ENCODE measurements around the gene LYVE1. TPM values are rescaled to one million over a fixed set of nuclear protein-coding genes. Genes with fewer than 3 reads are reported as not detected.

The LYVE1 gene
- polyA plus RNA-seq, 1 of the 3 experiments (the other 2 are of a cell fraction), result not detected

GRCh38 chr11:10617551-10617950, 49.1 kb upstream of the LYVE1 start:
- no peaks in the 10 kb centered on the region for H3K4me1 ChIP-seq (ENCODE audit: control insufficient read depth in 1 of 2, insufficient read depth in 2 of 2, low read depth in 1 of 2, low read length in 1 of 2)
- H2AFZ ChIP-seq (ENCODE audit: low read depth), result no peak overlapping the region
- no peaks in the 10 kb centered on the region for H3K9me2 ChIP-seq
- no peak overlapping the region for H3K4me3 ChIP-seq (ENCODE audit: low read depth in 2 of 2, low read length in 1 of 2)
- no peaks in the 10 kb centered on the region for H4K20me1 ChIP-seq (ENCODE audit: insufficient read depth)
- H3K36me3 ChIP-seq (replicated peaks in 1 of 2; ENCODE audit: control insufficient read depth in 1 of 2, insufficient read depth in 2 of 2, low read length in 1 of 2), result no peaks in the 10 kb centered on the region
- H3K27me3 ChIP-seq (ENCODE audit: insufficient read depth), result no peaks in the 10 kb centered on the region
- no peak for TF ChIP-seq JUND (IDR thresholded peaks at IDR 0.05)
- no peak for TF ChIP-seq FOXJ3 (CRISPR knock-in tag; IDR thresholded peaks at IDR 0.05)
- no peak for TF ChIP-seq RAD21 (IDR thresholded peaks at IDR 0.05; ENCODE audit: low read length)
- no peak for TF ChIP-seq TAF1 (IDR thresholded peaks at IDR 0.05; ENCODE audit: borderline replicate concordance, low read depth, low read length)
- TF ChIP-seq NRF1 (IDR thresholded peaks at IDR 0.05; ENCODE audit: low read depth, low read length), result no peak
- no peak for TF ChIP-seq TEAD4 (IDR thresholded peaks at IDR 0.05; ENCODE audit: borderline replicate concordance, insufficient read depth)
- no peak for TF ChIP-seq TCF12 (IDR thresholded peaks at IDR 0.05)
- TF ChIP-seq RXRA (IDR thresholded peaks at IDR 0.05; ENCODE audit: borderline replicate concordance, low read depth), result no peak
- no peak for TF ChIP-seq MXI1 (IDR thresholded peaks at IDR 0.05; ENCODE audit: low read depth, low read length)
- no peak for TF ChIP-seq CTCF (IDR thresholded peaks at IDR 0.05)
- no peak for TF ChIP-seq MEF2A (IDR thresholded peaks at IDR 0.05; ENCODE audit: borderline replicate concordance, low read depth)
- TF ChIP-seq USF1 (IDR thresholded peaks at IDR 0.05; ENCODE audit: borderline replicate concordance, low read depth), result no peak
- H3K4me2 ChIP-seq, result no peak overlapping the region
- H3K27ac ChIP-seq (ENCODE audit: low read depth in 2 of 2, low read length in 1 of 2), result no peak overlapping the region
- WGBS (ENCODE audit: low lambda C conversion rate), result 40% methylated on average over 1 of the region's 1 CpG
- no peaks in the 10 kb centered on the region for H3K79me2 ChIP-seq (ENCODE audit: insufficient read depth)
- H3F3A ChIP-seq (replicated peaks; ENCODE audit: insufficient read depth), result no peaks in the 10 kb centered on the region
- no peaks in the 10 kb centered on the region for H3K9me3 ChIP-seq
- no peak overlapping the region for H3K9ac ChIP-seq
- ChIA-PET POLR2A (no interaction called here), CTCF (interaction anchor here (1.3 kb wide), 1 partner anchor 9 kb away, joined by 4 read pairs; no protein-coding TSS in a partner anchor)
- DNase-seq, result no peak

DNA sequence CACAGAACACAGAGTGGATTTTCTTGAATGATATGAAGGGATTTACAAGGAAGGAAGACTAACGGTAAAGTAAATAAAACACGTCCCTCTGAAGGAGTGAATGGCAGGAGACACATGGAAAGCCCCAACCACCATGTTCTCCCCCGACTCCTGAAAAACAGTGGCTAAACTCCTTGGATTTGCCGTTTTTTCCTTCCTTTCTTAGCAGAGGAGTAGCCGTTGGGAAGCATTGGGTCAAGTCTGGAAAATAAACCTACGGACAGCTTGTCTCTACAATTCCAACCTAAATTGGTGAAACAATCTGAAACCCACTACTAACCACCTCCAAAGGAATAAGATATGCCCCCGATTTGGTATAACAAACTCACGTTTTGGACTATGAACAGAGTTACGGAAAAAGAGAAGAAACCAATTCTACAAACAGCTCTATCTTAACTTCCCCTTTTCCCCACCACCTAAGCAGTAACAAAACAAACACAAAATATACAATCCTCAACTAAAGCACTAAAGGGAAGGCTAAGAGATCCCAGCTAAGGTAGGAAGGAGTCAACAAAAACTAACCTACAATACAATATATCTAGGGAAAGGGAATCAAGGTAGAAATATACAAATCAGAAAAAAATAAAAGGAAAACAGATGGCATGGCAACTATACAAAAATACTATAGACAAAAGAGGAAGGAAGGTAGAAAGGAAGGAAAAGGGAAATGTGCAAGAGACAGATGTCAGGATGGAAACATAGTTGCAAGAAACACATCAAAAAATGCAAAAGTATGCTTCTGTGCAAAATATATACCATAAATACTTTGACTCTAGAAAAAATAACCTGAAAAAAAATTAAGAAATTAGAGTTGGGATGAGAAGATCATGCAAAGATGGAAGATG, 43.8 kb upstream of the LYVE1 start:
- Histone ChIP-seq H3K79me2 (ENCODE audit: insufficient read depth) (no peaks in the 10 kb centered on the region), H3K27ac (ENCODE audit: low read depth in 2 of 2, low read length in 1 of 2) (no peak overlapping the region), H2AFZ (ENCODE audit: low read depth) (no peak overlapping the region), H3K4me2 (no peak overlapping the region), H3K9me3 (no peaks in the 10 kb centered on the region), H3K9me2 (no peaks in the 10 kb centered on the region), H3K27me3 (ENCODE audit: insufficient read depth) (no peaks in the 10 kb centered on the region), H4K20me1 (ENCODE audit: insufficient read depth) (no peaks in the 10 kb centered on the region), H3K4me1 (ENCODE audit: control insufficient read depth in 1 of 2, insufficient read depth in 2 of 2, low read depth in 1 of 2, low read length in 1 of 2) (no peaks in the 10 kb centered on the region), H3K4me3 (ENCODE audit: low read depth in 2 of 2, low read length in 1 of 2) (no peak overlapping the region), H3K36me3 (replicated peaks in 1 of 2; ENCODE audit: control insufficient read depth in 1 of 2, insufficient read depth in 2 of 2, low read length in 1 of 2) (no peaks in the 10 kb centered on the region), H3F3A (replicated peaks; ENCODE audit: insufficient read depth) (no peaks in the 10 kb centered on the region), H3K9ac (no peak overlapping the region)
- ChIA-PET POLR2A (no interaction called here), CTCF (interaction anchor here (1.1 kb wide), 1 partner anchor 16 kb away, joined by 3 read pairs; no protein-coding TSS in a partner anchor)
- DNase-seq, result no peak
- WGBS (ENCODE audit: low lambda C conversion rate), result 50% methylated on average over 9 of the region's 9 CpGs
- TF ChIP-seq REST (IDR thresholded peaks at IDR 0.05; ENCODE audit: low read depth, low read length) (no peak), CHD2 (IDR thresholded peaks at IDR 0.05; ENCODE audit: low read length, partially characterized antibody) (no peak), TCF12 (IDR thresholded peaks at IDR 0.05) (no peak), JUND (IDR thresholded peaks at IDR 0.05) (no peak), NRF1 (IDR thresholded peaks at IDR 0.05; ENCODE audit: low read depth, low read length) (no peak), NFIC (IDR thresholded peaks at IDR 0.05; ENCODE audit: borderline replicate concordance) (no peak), MEF2A (IDR thresholded peaks at IDR 0.05; ENCODE audit: borderline replicate concordance, low read depth) (no peak), SMC3 (IDR thresholded peaks at IDR 0.05; ENCODE audit: low read depth, low read length) (no peak), GATA2 (CRISPR knock-in tag; IDR thresholded peaks at IDR 0.05) (no peak), POLR2AphosphoS5 (IDR thresholded peaks at IDR 0.05; ENCODE audit: low read depth, low read length) (no peak), ELF1 (IDR thresholded peaks at IDR 0.05) (no peak), FOXJ3 (CRISPR knock-in tag; IDR thresholded peaks at IDR 0.05) (no peak), YY1 (IDR thresholded peaks at IDR 0.05; ENCODE audit: low read depth) (no peak), RCOR1 (IDR thresholded peaks at IDR 0.05; ENCODE audit: low read length) (no peak)
